H1 (cell line): Measurements from ENCODE around the gene KLHDC7B. TPM values are rescaled to one million over a fixed set of nuclear protein-coding genes. Genes with fewer than 3 reads are reported as not detected.

Experiments used
- CTCF ChIA-PET: fragments of 300-600 bp; sonication (Branson Sonifier 250); formaldehyde crosslinking; loops from one replicate; lab custom pipeline; 2021; ENCODE audit not compliant: partially characterized antibody; lab: Charles Lee
- POLR2A ChIA-PET: fragments of 300-600 bp; sonication (Branson Sonifier 250); formaldehyde crosslinking; loops from one replicate; lab custom pipeline; 2021; ENCODE audit warnings: inconsistent platforms; ENCODE audit not compliant: partially characterized antibody; lab: Charles Lee
- DNase-seq, 2 experiments: peaks; one replicate each; pipeline versions ENCODE4 v3.0.0 to v3.0.0-alpha.2; 2010 to 2022; ENCODE audit warnings: low spot score in 2 of 2, low read depth in 1 of 2, mixed read lengths in 1 of 2
- FAIRE-seq: peaks from 2 replicates; lab custom pipeline; 2011; peaks lifted over from hg19 to GRCh38; lab: Jason Lieb, UNC
- H2AFZ ChIP-seq: 2 replicates; pipeline ENCODE4 v1.8.1; 2012; ENCODE audit warnings: low read length, inconsistent platforms
- H2AK5ac ChIP-seq: 2 replicates; pipeline ENCODE4 v1.6.1; 2013; ENCODE audit warnings: low read depth, low read length
- H2BK120ac ChIP-seq: replicated peaks from 2 replicates; pipeline ENCODE3; 2013; ENCODE audit warnings: low read depth, low read length, inconsistent platforms
- H2BK12ac ChIP-seq: 2 replicates; pipeline ENCODE4 v1.6.1; 2013; ENCODE audit warnings: low read depth, low read length
- H2BK15ac ChIP-seq: 2 replicates; pipeline ENCODE4 v1.6.1; 2013; ENCODE audit warnings: low read length
- H2BK20ac ChIP-seq: 2 replicates; pipeline ENCODE4 v1.6.1; 2013; ENCODE audit warnings: low read length
- H2BK5ac ChIP-seq: 2 replicates; pipeline ENCODE4 v1.6.1; 2013; ENCODE audit warnings: low read depth, low read length
- H3K14ac ChIP-seq: 2 replicates; pipeline ENCODE4 v1.6.1; 2013; ENCODE audit warnings: inconsistent platforms; ENCODE audit not compliant: insufficient read length
- H3K18ac ChIP-seq: 2 replicates; pipeline ENCODE4 v1.6.1; 2013; ENCODE audit warnings: low read length; ENCODE audit errors: extremely low read depth
- H3K23ac ChIP-seq: 2 replicates; pipeline ENCODE4 v1.6.1; 2013; ENCODE audit warnings: inconsistent platforms; ENCODE audit not compliant: insufficient read length
- H3K23me2 ChIP-seq: 2 replicates; pipeline ENCODE4 v1.6.1; 2013; ENCODE audit warnings: low read depth, low read length
- H3K27ac ChIP-seq: 2 replicates; pipeline ENCODE4 v1.6.1; 2011; ENCODE audit warnings: low read depth, low read length, inconsistent platforms
- H3K27me3 ChIP-seq, 4 experiments: replicated peaks in 1 of 4; 1 replicate in 1 of 4; 2 replicates in 3 of 4; pipeline versions ENCODE4 v1.6.1 to v1.8.1; 2011 to 2013; ENCODE audit warnings: low read length in 3 of 4, mild to moderate bottlenecking in 3 of 4, inconsistent platforms in 2 of 4, mixed read lengths in 2 of 4, moderate library complexity in 1 of 4; ENCODE audit not compliant: control insufficient read depth in 3 of 4, insufficient read depth in 3 of 4; ENCODE audit errors: extremely low read depth in 1 of 4
- H3K36me3 ChIP-seq, 4 experiments: 2 replicates each; pipeline versions ENCODE4 v1.6.1 to v1.8.1; 2011 to 2013; ENCODE audit warnings: mild to moderate bottlenecking in 4 of 4, low read length in 3 of 4, moderate library complexity in 2 of 4, control low read depth in 1 of 4, inconsistent platforms in 1 of 4; ENCODE audit not compliant: insufficient read depth in 4 of 4, control insufficient read depth in 2 of 4
- H3K4ac ChIP-seq: replicated peaks from 2 replicates; pipeline ENCODE3; 2013; ENCODE audit warnings: low read length, low read depth, mixed read lengths, inconsistent platforms; ENCODE audit not compliant: insufficient read length
- H3K4me1 ChIP-seq, 4 experiments: replicated peaks in 1 of 4; 1 replicate in 1 of 4; 2 replicates in 3 of 4; pipeline versions ENCODE4 v1.6.1 to v1.8.1; 2011 to 2013; ENCODE audit warnings: low read length in 3 of 4, inconsistent platforms in 2 of 4, mixed read lengths in 1 of 4; ENCODE audit not compliant: insufficient read depth in 4 of 4, control insufficient read depth in 3 of 4
- H3K4me2 ChIP-seq, 2 experiments: 2 replicates each; pipeline versions ENCODE4 v1.6.1 to v1.8.1; 2011 to 2013; ENCODE audit warnings: low read depth in 2 of 2, low read length in 2 of 2, control low read depth in 1 of 2, inconsistent platforms in 1 of 2, mild to moderate bottlenecking in 1 of 2; ENCODE audit not compliant: insufficient read depth in 1 of 2
- H3K4me3 ChIP-seq, 4 experiments: fragments of 200-600, 300-600 bp in 1 of 4; sonication (generic), shearing (Covaris generic), sonication (Bioruptor Twin) in 1 of 4; 2 replicates each; pipeline versions ENCODE4 v1.5.1 to v1.8.1; 2011 to 2016; ENCODE audit warnings: low read length in 4 of 4, low read depth in 3 of 4, control low read depth in 2 of 4, inconsistent platforms in 2 of 4, mild to moderate bottlenecking in 2 of 4, mixed read lengths in 1 of 4, moderate library complexity in 1 of 4; ENCODE audit not compliant: insufficient read depth in 2 of 4; ENCODE audit errors: extremely low read depth in 1 of 4
- H3K56ac ChIP-seq: replicated peaks from 2 replicates; pipeline ENCODE3; 2013; ENCODE audit warnings: low read depth, mild to moderate bottlenecking, mixed read lengths, low read length, inconsistent platforms; ENCODE audit not compliant: insufficient read length
- H3K79me1 ChIP-seq: 2 replicates; pipeline ENCODE4 v1.6.1; 2013; ENCODE audit warnings: low read depth, low read length, control low read depth
- H3K79me2 ChIP-seq, 2 experiments: 2 replicates each; pipeline versions ENCODE4 v1.6.1 to v1.8.1; 2012 to 2013; ENCODE audit warnings: low read length in 2 of 2, mild to moderate bottlenecking in 2 of 2, inconsistent platforms in 1 of 2; ENCODE audit not compliant: insufficient read depth in 2 of 2, control insufficient read depth in 1 of 2
- H3K9ac ChIP-seq, 4 experiments: replicated peaks in 1 of 4; 1 replicate in 1 of 4; 2 replicates in 3 of 4; pipeline versions ENCODE4 v1.6.1 to v1.8.1; 2011 to 2013; ENCODE audit warnings: low read depth in 3 of 4, low read length in 3 of 4, control low read depth in 2 of 4, mild to moderate bottlenecking in 2 of 4, moderate library complexity in 2 of 4, inconsistent platforms in 1 of 4; ENCODE audit errors: extremely low read depth in 1 of 4
- H3K9me3 ChIP-seq, 2 experiments: 2 replicates each; pipeline versions ENCODE4 v1.6.1 to v1.8.1; 2012 to 2013; ENCODE audit warnings: mild to moderate bottlenecking in 2 of 2, moderate library complexity in 2 of 2, control low read depth in 1 of 2, inconsistent platforms in 1 of 2, low read depth in 1 of 2, low read length in 1 of 2, mixed read lengths in 1 of 2; ENCODE audit not compliant: insufficient read depth in 2 of 2
- H4K20me1 ChIP-seq, 2 experiments: replicated peaks in 1 of 2; 2 replicates each; pipeline versions ENCODE3 to v1.8.1; 2011 to 2013; ENCODE audit warnings: inconsistent platforms in 2 of 2, low read length in 2 of 2, mild to moderate bottlenecking in 1 of 2; ENCODE audit not compliant: insufficient read depth in 2 of 2, control insufficient read depth in 1 of 2
- H4K5ac ChIP-seq: 2 replicates; pipeline ENCODE4 v1.6.1; 2013; ENCODE audit warnings: low read length, low read depth, mixed read lengths, inconsistent platforms; ENCODE audit not compliant: insufficient read length
- H4K8ac ChIP-seq: 2 replicates; pipeline ENCODE4 v1.8.0; 2013; ENCODE audit warnings: mild to moderate bottlenecking, moderate library complexity, low read length, inconsistent platforms; ENCODE audit not compliant: insufficient read depth; ENCODE audit errors: extremely low read depth
- H4K91ac ChIP-seq: replicated peaks from 2 replicates; pipeline ENCODE3; 2013; ENCODE audit warnings: low read length, mixed read lengths, inconsistent platforms; ENCODE audit not compliant: insufficient read length
- EP300 ChIP-seq, 2 experiments: IDR thresholded peaks; 1 replicate in 1 of 2; 2 replicates in 1 of 2; pipeline ENCODE4 v1.6.1; 2011 to 2012; ENCODE audit warnings: low read depth in 2 of 2, low read length in 2 of 2, mild to moderate bottlenecking in 2 of 2, borderline replicate concordance in 1 of 2, inconsistent platforms in 1 of 2, moderate library complexity in 1 of 2
- EZH2 ChIP-seq: fragments of 200-600 bp; sonication (generic); IDR thresholded peaks from 2 replicates; pipeline ENCODE4 v1.7.1; 2012; ENCODE audit warnings: low read depth, mild to moderate bottlenecking, moderate library complexity, low read length, inconsistent platforms; ENCODE audit not compliant: severe bottlenecking
- WGBS, 2 experiments: shearing (Covaris generic) in 1 of 2; methylation state at CpG; one replicate each; pipeline versions ENCODE4 v1.1.6 to v1.1.7; 2013 to 2015; ENCODE audit warnings: low lambda C conversion rate in 2 of 2, mixed read lengths in 2 of 2, inconsistent platforms in 1 of 2, low coverage in 1 of 2, missing lambda C conversion rate in 1 of 2; ENCODE audit not compliant: insufficient replicate concordance in 2 of 2, insufficient coverage in 1 of 2, insufficient read length in 1 of 2; ENCODE audit errors: extremely low coverage in 1 of 2, missing lambda C conversion rate in 1 of 2; 5-methylcytosine and 5-hydroxymethylcytosine counted together
- polyA plus RNA-seq, 7 experiments: library from polyadenylated mRNA; depleted of rRNA in 3 of 7; stranded (reverse) in 5 of 7; unstranded in 2 of 7; fragments of >200 nt in 5 of 7; fragments of 200-250 nt in 2 of 7; gene quantifications; 1 replicate in 5 of 7; 2 replicates in 1 of 7; 4 replicates in 1 of 7; pipeline versions ENCODE4 v1.2.1 to v1.2.3, GENCODE V29; 2011 to 2013; ENCODE audit warnings: missing spikeins in 2 of 7, mixed read lengths in 2 of 7
- total RNA-seq: library from RNA; stranded (reverse); fragmentation: NEBNext Ultra II Directional; extraction: Animal tissue kit (Norgen Biotek cat#: 25700); gene quantifications from 2 replicates; pipeline ENCODE4 v1.2.1, GENCODE V29; 2021
- TF ChIP-seq, protein P1 (sequence below): IDR thresholded peaks from 2 replicates; pipeline ENCODE4 v1.6.1; 2012; ENCODE audit warnings: inconsistent platforms

KLHDC7B gene
- total and polyA plus RNA-seq, 2 of the 8 experiments (the other 6 are each of a cell fraction or from before 2014, with no cell fraction given), result not detected

GRCh38 chr22:50529416-50529896 lies 16.2 kb upstream of the KLHDC7B start:
- H3K4me2 ChIP-seq, result peak overlapping the region in 1 of 2 experiments; percentile 92; a peak in 2 of 4 replicates
- no peaks in the 10 kb centered on the region for H3K79me1 ChIP-seq
- no peak overlapping the region for H3K18ac ChIP-seq
- peaks cover 34% of the 10 kb centered on the region; the same call in 1 of the 2 replicates for H3K23me2 ChIP-seq
- no peaks in the 10 kb centered on the region for H3K79me2 ChIP-seq
- peak overlapping the region; percentile 42 for H4K91ac ChIP-seq
- H2BK15ac ChIP-seq, result no peak overlapping the region
- H3K56ac ChIP-seq, result no peak overlapping the region
- no peak for TF ChIP-seq EP300 (IDR thresholded peaks at IDR 0.05; ENCODE audit: borderline replicate concordance in 1 of 2, low read depth in 2 of 2, low read length in 2 of 2)
- peak; percentile 80 for TF ChIP-seq EZH2
- TF ChIP-seq, protein P1, sequence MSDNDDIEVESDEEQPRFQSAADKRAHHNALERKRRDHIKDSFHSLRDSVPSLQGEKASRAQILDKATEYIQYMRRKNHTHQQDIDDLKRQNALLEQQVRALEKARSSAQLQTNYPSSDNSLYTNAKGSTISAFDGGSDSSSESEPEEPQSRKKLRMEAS, result peak; percentile 77
- DNase-seq (peak in 1 of 2 experiments; percentile 72), FAIRE-seq (no peak)
- H3K4me3 ChIP-seq, result peak overlapping the region in 1 of 4 experiments; percentile 68; a peak in 2 of 8 replicates
- H2BK120ac ChIP-seq, result no peak overlapping the region
- H3K14ac ChIP-seq, result no peak overlapping the region
- H3K27ac ChIP-seq, result no peak overlapping the region
- POLR2A ChIA-PET, result interaction anchor here (1.4 to 1.5 kb wide), 2 partner anchors 21 to 26 kb away, joined by 3 to 7 read pairs; partner anchors contain the start of genes LMF2 and NCAPH2
- H3K36me3 ChIP-seq, result no peaks in the 10 kb centered on the region
- no peak overlapping the region for H3K9ac ChIP-seq
- no peak overlapping the region; the same call in 1 of the 2 replicates for H2AK5ac ChIP-seq
- H3K4me1 ChIP-seq, result peaks cover 0 to 26% (median 11%) of the 10 kb centered on the region in 4 experiments; a peak in 5 of 7 replicates
- H2AFZ ChIP-seq, result no peak overlapping the region
- no peak overlapping the region for H2BK12ac ChIP-seq
- no peak overlapping the region for H2BK5ac ChIP-seq
- WGBS, 2 experiments, result 47% methylated on average over 42 of the region's 50 CpGs; no CpG with 5 or more reads in 1 of the 2 experiments
- H4K5ac ChIP-seq, result no peak overlapping the region
- H4K20me1 ChIP-seq, result peaks cover 5 to 19% of the 10 kb centered on the region in 2 experiments
- no peak overlapping the region for H3K4ac ChIP-seq
- H2BK20ac ChIP-seq, result no peak overlapping the region
- H4K8ac ChIP-seq, result peak overlapping the region; percentile 94
- peaks cover 43 to 70% (median 60%) of the 10 kb centered on the region in 4 experiments for H3K27me3 ChIP-seq
- H3K9me3 ChIP-seq, result no peaks in the 10 kb centered on the region
- CTCF ChIA-PET, result interaction anchor here (1.0 to 1.3 kb wide), 2 partner anchors 9 to 76 kb away, joined by 3 read pairs; no protein-coding TSS in a partner anchor
- no peak overlapping the region for H3K23ac ChIP-seq
